Measurements from ENCODE around the gene SYT5. TPM values are rescaled to one million over a fixed set of nuclear protein-coding genes. Genes with fewer than 3 reads are reported as not detected.

SYT5 gene
- total RNA-seq, 1 experiment from 2014 or later: 2.3 TPM

GRCh38 chr19:55153652-55154264 lies 26.3 kb downstream of the SYT5 start:
- no peak overlapping the region for H3K9ac ChIP-seq (ENCODE audit: low read length)
- no peaks in the 10 kb centered on the region for H3K79me2 ChIP-seq (ENCODE audit: insufficient read depth, low read length)
- ChIA-PET RAD21 (ENCODE audit: low non-redundant PET in 1 of 2, low total read pairs in 2 of 2, uncharacterized antibody in 2 of 2, unreplicated experiment in 2 of 2) (no interaction called here), POLR2A (no interaction called here), CTCF (no interaction called here)
- H4K20me1 ChIP-seq (ENCODE audit: insufficient read depth): no peaks in the 10 kb centered on the region
- no peaks in the 10 kb centered on the region for H3K27me3 ChIP-seq (ENCODE audit: insufficient read depth, low read length)
- no peaks in the 10 kb centered on the region for H3K9me3 ChIP-seq (ENCODE audit: control insufficient read depth in 1 of 2, insufficient read depth in 1 of 2, low read depth in 1 of 2, low read length in 2 of 2)
- no peak overlapping the region for H2AFZ ChIP-seq (ENCODE audit: low read depth, low read length, poor library complexity, severe bottlenecking)
- peaks cover 0 to 4% of the 10 kb centered on the region in 2 experiments; a peak in 1 of 4 replicates for H3K36me3 ChIP-seq (ENCODE audit: control insufficient read depth in 1 of 2, insufficient read depth in 2 of 2, low read length in 2 of 2)
- H3K4me3 ChIP-seq (replicated peaks in 1 of 2; ENCODE audit: low read depth in 1 of 2, low read length in 2 of 2): no peak overlapping the region
- no peak for ATAC-seq
- H3K9me2 ChIP-seq (ENCODE audit: insufficient read depth): no peaks in the 10 kb centered on the region
- H3K4me1 ChIP-seq (ENCODE audit: control insufficient read depth in 1 of 2, insufficient read depth in 2 of 2, low read length in 2 of 2): peaks cover 16 to 52% of the 10 kb centered on the region in 2 experiments
- H3K4me2 ChIP-seq (ENCODE audit: low read length): no peak overlapping the region
- no peak overlapping the region for H3K27ac ChIP-seq (ENCODE audit: low read depth, low read length)
- no TSS peak for BruUV-seq (replicated peaks)
- TF ChIP-seq POLR2A (IDR thresholded peaks at IDR 0.05; ENCODE audit: borderline replicate concordance, extremely low read depth, insufficient read depth, insufficient read length) (no peak), SRF (IDR thresholded peaks at IDR 0.05; ENCODE audit: low read depth) (no peak), FOSL1 (IDR thresholded peaks at IDR 0.05; ENCODE audit: low read depth) (no peak), RAD21 (IDR thresholded peaks at IDR 0.05; ENCODE audit: low read depth) (no peak), ZBTB33 (IDR thresholded peaks at IDR 0.05; ENCODE audit: extremely low read depth, insufficient replicate concordance, low read length) (no peak), SIN3A (IDR thresholded peaks at IDR 0.05; ENCODE audit: low read depth) (no peak), SP1 (IDR thresholded peaks at IDR 0.05; ENCODE audit: low read depth) (no peak), JUND (IDR thresholded peaks at IDR 0.05) (no peak), EGR1 (IDR thresholded peaks at IDR 0.05; ENCODE audit: low read depth) (no peak), MAX (IDR thresholded peaks at IDR 0.05) (no peak), CEBPB (IDR thresholded peaks at IDR 0.05; ENCODE audit: low read depth) (no peak), ELF1 (IDR thresholded peaks at IDR 0.05; ENCODE audit: borderline replicate concordance, low read depth) (no peak)
- TF ChIP-seq, protein P1, sequence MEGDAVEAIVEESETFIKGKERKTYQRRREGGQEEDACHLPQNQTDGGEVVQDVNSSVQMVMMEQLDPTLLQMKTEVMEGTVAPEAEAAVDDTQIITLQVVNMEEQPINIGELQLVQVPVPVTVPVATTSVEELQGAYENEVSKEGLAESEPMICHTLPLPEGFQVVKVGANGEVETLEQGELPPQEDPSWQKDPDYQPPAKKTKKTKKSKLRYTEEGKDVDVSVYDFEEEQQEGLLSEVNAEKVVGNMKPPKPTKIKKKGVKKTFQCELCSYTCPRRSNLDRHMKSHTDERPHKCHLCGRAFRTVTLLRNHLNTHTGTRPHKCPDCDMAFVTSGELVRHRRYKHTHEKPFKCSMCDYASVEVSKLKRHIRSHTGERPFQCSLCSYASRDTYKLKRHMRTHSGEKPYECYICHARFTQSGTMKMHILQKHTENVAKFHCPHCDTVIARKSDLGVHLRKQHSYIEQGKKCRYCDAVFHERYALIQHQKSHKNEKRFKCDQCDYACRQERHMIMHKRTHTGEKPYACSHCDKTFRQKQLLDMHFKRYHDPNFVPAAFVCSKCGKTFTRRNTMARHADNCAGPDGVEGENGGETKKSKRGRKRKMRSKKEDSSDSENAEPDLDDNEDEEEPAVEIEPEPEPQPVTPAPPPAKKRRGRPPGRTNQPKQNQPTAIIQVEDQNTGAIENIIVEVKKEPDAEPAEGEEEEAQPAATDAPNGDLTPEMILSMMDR (IDR thresholded peaks at IDR 0.05 in 2 of 3, conservative IDR thresholded peaks at IDR 0.05 in 1 of 3; ENCODE audit: borderline replicate concordance in 1 of 3, insufficient read depth in 1 of 3, low read depth in 2 of 3, low read length in 2 of 3): no peak
- DNase-seq (ENCODE audit: low read depth, low spot score): no peak
- intact Hi-C loops (cut with micrococcal nuclease): no loop called here
